ENCODE measurements around the gene SFXN5. TPM values are rescaled to one million over a fixed set of nuclear protein-coding genes. Genes with fewer than 3 reads are reported as not detected.

Gene SFXN5
- total and polyA plus RNA-seq, 5 experiments from 2014 or later, result 1.7 to 20.0 (median 3.5) TPM

- POLR2A ChIA-PET, result no interaction called here
- DNase-seq, result no peak
Observed at GRCh38 chr2:72988726-72989273, 82.7 kb downstream of the SFXN5 start.

GRCh38 chr2:72988041-72988440 lies 83.5 kb downstream of the SFXN5 start:
- Mint-ChIP-seq H3K4me1 (peaks cover 0 to 2% (median under 1%) of the 10 kb centered on the region in 4 donors), H3K9me3 (no peaks in the 10 kb centered on the region), H3K36me3 (peaks cover 0 to 10% (median 9%) of the 10 kb centered on the region in 3 donors), H3K27me3 (no peaks in the 10 kb centered on the region), H3K27ac (no peak overlapping the region), H3K4me3 (no peak overlapping the region)
- no peak for ATAC-seq
- DNase-seq, result no peak
- POLR2A ChIA-PET, result no interaction called here

More at GRCh38 chr2:72988726-72989273, 82.7 kb downstream of the SFXN5 start:
- peaks cover 0 to 10% (median 9%) of the 10 kb centered on the region in 3 donors for H3K36me3 Mint-ChIP-seq
- H3K9me3 Mint-ChIP-seq, result no peaks in the 10 kb centered on the region
- no peaks in the 10 kb centered on the region for H3K27me3 Mint-ChIP-seq
- H3K4me3 Mint-ChIP-seq, result no peak overlapping the region
- H3K27ac Mint-ChIP-seq, result peak overlapping the region in 3 of 10 donors; percentile 1 to 45 (median 16)
- H3K4me1 Mint-ChIP-seq, result peaks cover 0 to 2% (median under 1%) of the 10 kb centered on the region in 4 donors
- ATAC-seq, result no peak

GRCh38 chr2:72985891-72986683 lies 85.4 kb downstream of the SFXN5 start:
- Mint-ChIP-seq H3K9me3 (no peaks in the 10 kb centered on the region), H3K4me3 (no peak overlapping the region), H3K27ac (no peak overlapping the region), H3K4me1 (peaks cover 0 to 2% (median 0%) of the 10 kb centered on the region in 4 donors), H3K27me3 (no peaks in the 10 kb centered on the region), H3K36me3 (peaks cover 0 to 10% (median 9%) of the 10 kb centered on the region in 3 donors)
- ATAC-seq, result no peak
- DNase-seq, result no peak
- POLR2A ChIA-PET, result no interaction called here

- Mint-ChIP-seq H3K9me3 (no peaks in the 10 kb centered on the region), H3K4me3 (no peak overlapping the region), H3K4me1 (peaks cover 0 to 4% (median under 1%) of the 10 kb centered on the region in 4 donors), H3K27me3 (no peaks in the 10 kb centered on the region), H3K27ac (no peak overlapping the region), H3K36me3 (peaks cover 0 to 10% (median 7%) of the 10 kb centered on the region in 3 donors)
- no peak for DNase-seq
- POLR2A ChIA-PET, result no interaction called here
- ATAC-seq, result no peak
Observed at GRCh38 chr2:72985136-72985535, 86.4 kb downstream of the SFXN5 start.

GRCh38 chr2:72984172-72984671 lies 87.3 kb downstream of the SFXN5 start:
- POLR2A ChIA-PET, result no interaction called here
- no peaks in the 10 kb centered on the region for H3K9me3 Mint-ChIP-seq
- peaks cover 0 to 8% (median 7%) of the 10 kb centered on the region in 3 donors for H3K36me3 Mint-ChIP-seq
- DNase-seq (no peak), ATAC-seq (no peak)
- no peaks in the 10 kb centered on the region for H3K27me3 Mint-ChIP-seq
- no peak overlapping the region for H3K4me3 Mint-ChIP-seq
- H3K4me1 Mint-ChIP-seq, result peaks cover 0 to 5% (median 3%) of the 10 kb centered on the region in 4 donors
- no peak overlapping the region for H3K27ac Mint-ChIP-seq

- DNase-seq (no peak), ATAC-seq (no peak)
- peaks cover 0 to 7% (median 6%) of the 10 kb centered on the region in 3 donors for H3K36me3 Mint-ChIP-seq
- POLR2A ChIA-PET, result no interaction called here
- no peak overlapping the region for H3K4me3 Mint-ChIP-seq
- H3K9me3 Mint-ChIP-seq, result no peaks in the 10 kb centered on the region
- H3K27me3 Mint-ChIP-seq, result no peaks in the 10 kb centered on the region
- no peak overlapping the region for H3K27ac Mint-ChIP-seq
- peaks cover 0 to 5% (median 3%) of the 10 kb centered on the region in 4 donors for H3K4me1 Mint-ChIP-seq
Observed at GRCh38 chr2:72983500-72984161, 87.9 kb downstream of the SFXN5 start.

- Mint-ChIP-seq H3K4me1 (peaks cover 0 to 5% (median 3%) of the 10 kb centered on the region in 4 donors), H3K27me3 (no peaks in the 10 kb centered on the region), H3K27ac (no peak overlapping the region), H3K4me3 (no peak overlapping the region), H3K9me3 (no peaks in the 10 kb centered on the region), H3K36me3 (peaks cover 0 to 7% (median 6%) of the 10 kb centered on the region in 3 donors)
- ATAC-seq (no peak), DNase-seq (no peak)
- POLR2A ChIA-PET, result no interaction called here
Observed at GRCh38 chr2:72982781-72983499, 88.6 kb downstream of the SFXN5 start.

- POLR2A ChIA-PET, result no interaction called here
- Mint-ChIP-seq H3K36me3 (peaks cover 0 to 4% (median under 1%) of the 10 kb centered on the region in 3 donors), H3K27me3 (no peaks in the 10 kb centered on the region), H3K4me1 (peaks cover 0 to 5% (median 3%) of the 10 kb centered on the region in 4 donors), H3K27ac (peak overlapping the region in 1 of 10 donors; percentile 46), H3K4me3 (no peak overlapping the region), H3K9me3 (no peaks in the 10 kb centered on the region)
- DNase-seq (no peak), ATAC-seq (no peak)
Observed at GRCh38 chr2:72982219-72982618, 89.3 kb downstream of the SFXN5 start.

- H3K27ac Mint-ChIP-seq, result no peak overlapping the region
- H3K36me3 Mint-ChIP-seq, result peaks cover 0 to under 1% (median 0%) of the 10 kb centered on the region in 3 donors
- H3K9me3 Mint-ChIP-seq, result no peaks in the 10 kb centered on the region
Observed at GRCh38 chr2:72981536-72981935, 90.0 kb downstream of the SFXN5 start.

GRCh38 chr2:72980535-72981217 lies 90.8 kb downstream of the SFXN5 start:
- Mint-ChIP-seq H3K27ac (no peak overlapping the region), H3K4me3 (no peak overlapping the region), H3K9me3 (no peaks in the 10 kb centered on the region), H3K27me3 (no peaks in the 10 kb centered on the region), H3K4me1 (peaks cover 0 to 5% (median 3%) of the 10 kb centered on the region in 4 donors), H3K36me3 (no peaks in the 10 kb centered on the region)
- DNase-seq, result no peak
- ATAC-seq, result no peak
- POLR2A ChIA-PET, result no interaction called here

More at GRCh38 chr2:72981536-72981935, 90.0 kb downstream of the SFXN5 start:
- Mint-ChIP-seq H3K4me3 (no peak overlapping the region), H3K27me3 (no peaks in the 10 kb centered on the region), H3K4me1 (peaks cover 0 to 5% (median 3%) of the 10 kb centered on the region in 4 donors)
- DNase-seq, result no peak
- POLR2A ChIA-PET, result no interaction called here
- no peak for ATAC-seq

- H3K27me3 Mint-ChIP-seq, result no peaks in the 10 kb centered on the region
- peaks cover 0 to 6% (median 3%) of the 10 kb centered on the region in 4 donors for H3K4me1 Mint-ChIP-seq
- POLR2A ChIA-PET, result no interaction called here
- DNase-seq, result no peak
- H3K27ac Mint-ChIP-seq, result peak overlapping the region in 2 of 10 donors; percentile 42
- no peaks in the 10 kb centered on the region for H3K36me3 Mint-ChIP-seq
- no peak overlapping the region for H3K4me3 Mint-ChIP-seq
- ATAC-seq, result no peak
- H3K9me3 Mint-ChIP-seq, result no peaks in the 10 kb centered on the region
Observed at GRCh38 chr2:72979896-72980295, 91.6 kb downstream of the SFXN5 start.

GRCh38 chr2:72975017-72975416 lies 96.5 kb downstream of the SFXN5 start:
- H3K27me3 Mint-ChIP-seq, result no peaks in the 10 kb centered on the region
- no peak overlapping the region for H3K4me3 Mint-ChIP-seq
- POLR2A ChIA-PET, result no interaction called here
- no peak for DNase-seq
- peak overlapping the region in 1 of 10 donors; percentile 47 for H3K27ac Mint-ChIP-seq
- peaks cover 0 to 3% (median 1%) of the 10 kb centered on the region in 4 donors for H3K4me1 Mint-ChIP-seq
- no peaks in the 10 kb centered on the region for H3K9me3 Mint-ChIP-seq
- H3K36me3 Mint-ChIP-seq, result peaks cover 0 to 2% (median 0%) of the 10 kb centered on the region in 3 donors
- ATAC-seq, result no peak

Measured in naive thymus-derived CD8-positive, alpha-beta T cell (primary cell).